C1 segment of cervical spinal cord (tissue), 14 donors: ENCODE measurements around the gene HORMAD2.
A peak's percentile ranks its signal among the peaks of the same experiment; 100 is the strongest.
"Not testable (repeated sequence)": the region's sequence is repeated elsewhere in the genome, so short reads cannot be mapped to it uniquely, and the experiment has no call there.

ENCODE experiments used
- DNase-seq, 14 donors: peaks; one replicate each; lab custom pipeline; 2025; lab: John Stamatoyannopoulos, UW

HORMAD2 gene

DNA sequence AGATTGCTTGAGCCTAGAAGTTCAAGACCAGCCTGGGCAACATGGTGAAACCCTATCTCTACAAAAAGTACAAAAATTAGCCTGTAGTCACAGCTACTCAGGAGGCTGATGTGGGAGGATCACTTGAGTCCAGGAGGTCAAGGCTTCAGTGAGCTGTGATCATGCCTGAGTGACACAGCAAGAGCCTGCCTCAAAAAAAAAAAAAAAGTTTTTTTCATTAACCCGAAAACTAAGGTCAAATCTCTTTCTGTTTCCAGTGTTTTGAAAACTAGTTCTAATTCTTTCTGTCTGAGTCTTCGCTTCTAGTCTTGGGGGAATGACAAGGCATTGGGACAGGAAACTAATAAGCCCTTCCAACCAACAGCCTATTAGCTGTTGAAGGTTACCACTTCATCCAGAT is 108.6 kb downstream of the HORMAD2 start:
- no peak for DNase-seq

DNA sequence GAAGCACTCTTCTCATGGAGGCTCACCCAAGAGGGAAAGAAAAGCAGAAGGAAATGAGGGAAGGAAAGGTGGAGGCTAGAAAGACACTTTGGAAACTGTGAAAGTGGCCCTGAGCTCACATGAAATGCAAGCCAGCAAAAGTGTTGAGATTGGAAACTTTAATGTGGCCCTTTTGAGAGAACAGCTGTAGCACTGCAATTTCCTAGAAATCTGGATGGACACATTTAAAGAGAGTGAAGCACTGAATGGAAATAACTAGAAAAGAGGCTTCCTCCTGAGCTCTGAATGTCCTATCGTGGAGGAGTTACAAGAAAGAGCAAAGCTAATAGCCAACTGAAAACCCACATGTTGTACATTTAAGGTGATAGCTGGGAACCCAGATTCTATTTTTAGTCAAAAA is 110.3 kb downstream of the HORMAD2 start:
- DNase-seq, result no peak

DNA sequence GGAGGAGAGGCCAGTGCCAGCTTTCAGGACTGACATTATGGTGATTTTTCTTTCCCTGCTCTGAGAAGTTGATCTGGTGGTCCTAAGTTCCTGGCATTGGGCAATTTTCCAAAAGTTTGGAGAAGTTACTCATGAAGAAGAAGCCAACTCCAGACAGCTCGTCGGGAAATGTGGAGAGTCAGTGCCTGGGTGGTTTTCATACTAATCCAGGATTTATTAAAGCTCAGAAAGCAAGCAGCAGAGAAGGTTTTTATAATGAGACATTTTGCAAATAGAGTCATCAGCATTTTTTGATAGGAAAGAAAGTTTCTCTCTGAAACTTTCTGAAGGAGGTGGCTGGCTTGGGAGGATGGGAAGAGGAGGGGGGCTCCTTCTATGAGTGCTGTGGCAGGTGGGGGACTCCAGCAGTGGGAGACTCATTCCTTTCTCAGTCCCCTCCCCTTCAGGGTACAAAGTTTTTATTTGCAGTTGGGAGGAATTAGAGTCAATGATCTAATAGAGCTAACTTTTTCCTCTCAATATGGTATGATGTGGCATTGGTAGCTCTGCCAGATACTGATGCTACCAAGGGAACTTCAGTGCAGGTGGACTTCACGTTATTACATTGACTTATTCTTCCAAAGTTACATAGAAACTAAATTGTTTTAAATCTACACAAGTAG is 110.9 kb downstream of the HORMAD2 start:
- no peak for DNase-seq

DNA sequence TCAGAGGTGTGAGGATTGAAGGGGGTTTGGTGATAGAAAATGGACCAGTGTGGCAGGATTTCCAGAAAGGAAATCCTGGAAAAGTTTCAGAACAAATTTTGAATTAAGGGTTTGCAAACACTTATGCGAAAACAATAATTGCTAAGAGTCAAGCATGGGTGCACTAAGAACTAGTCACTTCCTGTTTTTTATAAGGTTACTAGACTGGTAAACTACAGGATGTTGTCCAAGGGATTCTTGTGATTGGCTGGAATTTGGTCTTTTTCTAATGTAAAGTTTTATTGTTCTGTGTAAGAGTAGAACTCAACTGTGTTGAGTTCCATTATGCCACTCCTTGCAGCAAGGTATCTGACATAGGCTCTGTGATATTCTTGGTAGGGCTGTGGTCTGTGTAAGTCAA is 112.2 kb downstream of the HORMAD2 start:
- DNase-seq, result no peak

DNA sequence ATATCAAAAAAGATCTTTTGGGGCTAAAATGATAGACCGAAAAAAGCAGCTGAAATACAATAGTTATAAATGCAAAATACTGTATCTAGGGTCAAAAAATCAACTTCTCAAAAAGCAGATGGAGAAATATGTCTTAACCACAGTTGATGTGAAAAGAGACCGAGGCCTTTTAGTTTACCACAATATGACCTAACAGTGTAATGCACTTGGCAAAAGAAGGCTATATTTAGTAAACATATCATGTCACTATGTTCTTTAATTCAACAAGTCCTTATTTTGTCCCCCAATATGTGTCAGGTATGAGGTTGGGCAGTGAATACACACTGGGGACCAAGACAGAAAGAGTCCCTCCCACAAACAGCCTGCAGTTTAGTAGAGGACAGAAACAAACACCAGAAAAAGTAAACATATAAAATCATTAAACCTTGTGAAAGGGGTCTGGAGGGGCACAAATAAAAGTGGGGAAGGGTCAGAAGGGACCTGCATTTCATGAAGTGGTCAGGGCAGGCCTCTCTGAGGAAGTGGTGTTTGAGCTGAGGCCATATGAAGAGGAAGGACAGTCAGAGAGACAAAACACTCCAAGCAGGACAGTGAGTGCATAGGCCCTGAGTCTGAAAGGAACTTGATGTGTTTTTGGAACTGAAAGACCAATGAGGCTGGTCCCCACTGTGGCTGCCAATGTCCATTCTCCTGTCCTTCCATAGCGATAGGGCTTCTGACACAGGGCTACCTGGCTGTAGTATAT is 112.9 kb downstream of the HORMAD2 start:
- DNase-seq, result no peak

DNA sequence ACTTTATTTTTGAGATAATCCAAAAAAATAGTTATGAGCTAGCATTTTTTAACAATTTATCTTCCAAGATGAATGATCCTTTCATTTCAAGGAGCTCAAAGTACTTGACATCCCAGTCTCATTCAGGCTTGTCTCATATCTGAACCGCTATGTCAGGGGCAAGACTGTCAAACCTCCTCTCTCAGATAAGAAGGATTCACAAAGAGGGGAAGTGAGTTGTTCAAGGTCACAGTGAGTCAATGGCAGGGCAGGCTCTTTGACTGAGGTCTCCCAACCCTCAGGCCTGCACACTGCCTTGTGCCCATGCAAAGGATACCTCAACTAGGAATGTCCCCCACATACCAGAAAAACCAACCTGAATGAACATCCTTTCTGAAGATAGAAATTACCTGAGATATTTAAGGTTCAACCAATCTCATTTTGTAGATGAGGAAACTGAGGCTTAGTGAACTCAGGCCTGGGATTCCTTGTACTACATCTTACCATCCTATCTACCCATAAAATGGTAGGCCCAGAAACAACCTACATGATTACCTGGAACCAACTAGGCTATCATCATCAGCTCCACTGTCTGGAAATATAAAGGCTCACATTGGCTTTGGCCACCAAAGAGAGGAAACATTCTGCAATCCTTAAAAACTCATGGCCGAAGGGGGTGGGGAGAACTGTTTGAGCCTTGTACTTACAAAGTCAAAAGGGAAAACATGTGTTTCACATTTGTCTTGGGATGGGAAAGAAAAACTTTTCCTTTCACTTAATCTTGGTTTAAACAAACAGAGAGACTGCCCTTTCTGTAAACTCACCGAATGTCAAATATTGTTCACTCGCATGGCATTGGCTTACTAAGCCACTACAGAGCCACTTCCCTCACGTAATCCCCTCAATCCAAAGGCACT is 115.2 kb downstream of the HORMAD2 start:
- no peak for DNase-seq

DNA sequence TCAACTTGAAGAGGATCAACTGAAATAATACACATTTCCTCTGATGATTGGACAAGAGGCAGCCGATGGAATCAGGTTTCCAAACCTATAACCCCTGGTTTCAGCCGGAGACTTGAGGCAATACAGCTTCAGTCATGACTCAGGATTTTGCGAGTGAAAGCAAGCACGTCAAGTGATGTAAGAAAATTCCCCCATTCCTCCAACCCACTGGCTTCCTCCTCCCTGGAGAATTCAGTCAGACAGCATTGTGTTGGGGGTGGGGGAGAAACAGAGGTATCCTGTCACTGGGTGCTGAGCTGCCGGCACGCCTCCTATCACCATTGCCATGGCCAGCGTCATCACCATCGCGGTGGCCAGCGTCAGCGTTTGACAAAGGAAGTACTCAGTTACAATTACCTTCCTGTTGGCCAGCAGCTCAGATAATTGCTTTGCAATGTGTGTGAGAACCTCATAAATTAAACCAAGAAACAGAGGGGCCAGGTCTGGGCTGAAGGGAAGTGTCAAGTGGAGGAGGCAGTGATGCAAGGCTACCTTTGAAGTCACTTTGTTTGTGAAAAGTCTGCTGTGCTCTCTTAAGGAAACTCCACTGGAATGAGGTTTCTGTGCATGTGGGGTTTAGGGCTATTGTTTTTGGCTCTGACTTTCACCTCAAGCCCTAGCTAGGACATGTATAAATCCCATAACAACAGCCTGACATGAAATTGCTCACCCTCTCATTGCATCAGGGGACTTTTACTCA is 116.0 kb downstream of the HORMAD2 start:
- no peak for DNase-seq

DNA sequence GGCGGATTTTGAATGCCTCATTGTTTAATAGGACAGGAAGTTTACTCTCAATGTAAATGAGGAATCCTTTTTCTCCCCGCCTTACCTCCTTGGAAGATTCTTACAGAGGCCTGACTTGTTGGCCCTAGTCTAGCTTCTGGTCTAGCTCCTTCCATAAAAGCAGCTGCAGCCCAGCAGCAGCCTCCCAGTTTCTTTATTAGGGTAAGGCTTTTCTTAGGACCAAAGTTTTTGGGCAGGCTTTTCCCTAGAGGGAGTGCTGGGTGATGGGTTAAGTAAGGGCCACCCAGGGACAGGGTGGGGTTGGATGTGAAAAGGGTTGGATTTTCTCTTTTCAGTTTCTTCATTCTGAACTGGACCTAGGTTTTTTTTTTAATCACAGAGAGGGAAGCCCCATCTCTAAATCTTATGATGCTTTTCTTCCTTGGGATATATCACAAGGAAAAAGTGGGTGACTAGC is 116.6 kb downstream of the HORMAD2 start:
- no peak for DNase-seq

DNA sequence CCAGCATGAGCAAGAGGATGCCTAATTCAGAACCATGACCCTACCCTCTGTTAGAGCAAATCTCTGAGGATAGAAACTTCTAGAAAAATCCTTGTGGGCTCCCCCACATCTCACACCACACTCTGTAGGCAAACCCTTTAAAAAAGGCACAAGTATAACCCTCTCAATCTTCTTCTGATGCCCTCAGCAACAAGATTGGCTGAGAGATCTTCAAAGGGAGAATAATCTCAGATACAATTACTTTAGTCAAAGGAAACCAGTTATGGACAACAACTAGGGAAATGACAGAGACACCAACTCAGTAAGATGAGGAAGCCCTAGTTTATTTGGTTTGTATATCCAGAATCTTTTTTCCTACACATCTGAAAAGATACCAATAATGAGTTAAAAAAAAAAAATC is 117.1 kb downstream of the HORMAD2 start:
- DNase-seq, result no peak

DNA sequence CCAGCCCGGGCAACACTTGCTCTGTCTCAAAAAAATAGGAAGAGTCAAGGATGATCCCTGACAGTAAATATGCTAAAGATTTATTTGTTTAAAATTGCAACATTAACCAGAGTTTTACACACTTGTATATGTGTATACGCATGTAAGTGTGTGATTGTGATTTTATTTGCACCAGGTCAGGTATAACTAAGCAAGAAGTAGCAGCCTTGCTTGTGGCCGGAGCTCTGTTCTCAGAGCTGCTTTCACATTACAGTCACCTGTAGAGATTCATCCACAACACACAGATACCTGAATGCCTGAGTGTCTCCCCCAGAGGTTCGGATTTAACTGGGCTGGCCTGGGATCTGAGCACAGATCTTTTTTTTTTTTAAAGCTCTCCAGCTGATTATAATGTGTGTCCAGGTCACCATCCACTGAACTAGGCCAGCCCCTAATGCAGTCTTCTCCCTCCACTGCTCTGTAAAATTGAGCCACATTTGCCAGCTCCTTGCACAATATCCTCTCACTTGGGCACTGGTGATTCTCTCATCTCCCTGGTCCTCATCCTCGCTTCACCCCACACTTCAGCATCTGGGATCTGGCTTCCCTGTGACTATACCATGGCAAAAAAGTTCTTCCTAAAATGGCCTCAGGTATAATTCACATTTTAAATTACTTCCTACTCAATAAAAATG is 118.0 kb downstream of the HORMAD2 start:
- DNase-seq, result no peak

DNA sequence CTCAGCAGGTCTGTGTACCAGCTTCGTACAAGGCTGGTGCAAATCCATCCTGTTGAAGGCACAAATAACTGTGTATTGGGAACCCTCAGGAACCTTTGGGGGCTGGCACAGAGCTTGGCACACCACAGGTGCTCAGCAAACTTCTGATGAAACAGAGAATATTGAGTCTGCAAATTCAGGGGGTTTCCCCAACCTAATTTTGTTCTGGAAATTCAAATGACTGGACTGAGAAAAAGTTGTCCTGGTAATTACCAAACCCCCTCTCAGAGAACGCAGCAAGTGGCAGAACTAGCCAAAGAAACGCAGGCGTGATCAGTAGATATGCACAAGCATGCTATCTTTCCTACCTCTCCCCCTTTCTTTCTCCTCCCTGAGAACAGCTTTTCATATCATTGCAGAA is 118.7 kb downstream of the HORMAD2 start:
- no peak for DNase-seq

DNA sequence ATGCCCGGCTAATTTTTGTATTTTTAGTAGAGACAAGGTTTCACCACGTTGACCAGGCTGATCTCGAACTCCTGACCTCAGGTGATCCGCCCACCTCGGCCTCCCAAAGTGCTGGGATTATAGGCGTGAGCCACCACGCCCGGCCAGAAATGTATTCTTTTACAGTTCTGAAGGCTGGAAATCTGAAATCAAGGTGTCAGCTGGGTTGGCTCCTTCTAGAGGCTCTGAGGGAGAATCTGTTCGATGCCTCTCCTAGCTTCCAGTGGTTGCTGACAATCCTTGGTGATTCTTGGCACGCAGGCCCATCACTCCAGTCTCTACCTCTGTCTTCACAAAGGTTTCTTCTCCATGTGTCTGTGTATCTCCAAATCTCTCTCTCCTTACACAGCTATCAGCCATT is 120.6 kb downstream of the HORMAD2 start:
- DNase-seq, result not testable (repeated sequence)

DNA sequence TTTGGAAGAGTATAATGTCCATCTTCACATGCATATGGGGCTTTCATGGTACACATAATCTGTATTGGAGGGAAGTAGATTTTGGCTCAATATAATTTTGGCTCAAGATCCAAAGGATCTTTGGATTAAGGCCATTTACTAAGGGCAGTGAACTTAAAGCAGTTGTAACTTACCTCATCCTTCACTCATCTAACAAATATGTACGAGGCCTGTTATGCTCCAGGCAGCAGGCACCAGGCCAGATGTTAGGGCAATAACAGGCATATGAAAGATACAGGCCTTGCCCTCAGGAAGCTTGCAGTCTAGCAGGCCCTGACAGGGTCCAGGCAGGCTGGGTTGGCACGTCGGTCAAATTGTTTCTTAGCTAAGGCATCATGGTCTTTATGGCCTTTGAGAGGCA is 121.7 kb downstream of the HORMAD2 start:
- DNase-seq, result no peak

DNA sequence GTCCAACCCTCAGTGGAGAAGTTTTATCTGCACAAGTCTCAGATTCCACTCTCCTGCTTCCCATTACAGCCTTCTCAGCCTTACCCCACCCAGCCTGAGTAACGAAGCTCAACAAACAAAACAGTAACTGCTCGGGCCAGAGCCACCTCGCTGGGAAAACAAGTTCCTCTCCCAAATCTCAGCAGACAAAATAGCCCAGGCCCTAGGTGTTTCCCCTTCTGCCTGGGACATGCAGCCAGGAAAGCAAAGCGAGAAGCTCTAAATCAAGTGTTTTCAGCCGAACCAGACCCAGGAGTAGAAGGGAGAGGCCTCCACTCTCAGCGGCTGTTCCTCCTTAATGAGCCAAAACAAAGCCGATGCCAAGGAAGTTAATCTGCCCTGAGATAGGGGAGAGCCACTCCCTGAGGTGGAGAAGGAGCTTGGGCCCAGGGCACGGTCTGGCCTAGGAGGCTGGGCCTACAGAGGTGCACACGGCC is 122.3 kb downstream of the HORMAD2 start:
- DNase-seq, result peak in 1 of 14 donors; percentile 15

DNA sequence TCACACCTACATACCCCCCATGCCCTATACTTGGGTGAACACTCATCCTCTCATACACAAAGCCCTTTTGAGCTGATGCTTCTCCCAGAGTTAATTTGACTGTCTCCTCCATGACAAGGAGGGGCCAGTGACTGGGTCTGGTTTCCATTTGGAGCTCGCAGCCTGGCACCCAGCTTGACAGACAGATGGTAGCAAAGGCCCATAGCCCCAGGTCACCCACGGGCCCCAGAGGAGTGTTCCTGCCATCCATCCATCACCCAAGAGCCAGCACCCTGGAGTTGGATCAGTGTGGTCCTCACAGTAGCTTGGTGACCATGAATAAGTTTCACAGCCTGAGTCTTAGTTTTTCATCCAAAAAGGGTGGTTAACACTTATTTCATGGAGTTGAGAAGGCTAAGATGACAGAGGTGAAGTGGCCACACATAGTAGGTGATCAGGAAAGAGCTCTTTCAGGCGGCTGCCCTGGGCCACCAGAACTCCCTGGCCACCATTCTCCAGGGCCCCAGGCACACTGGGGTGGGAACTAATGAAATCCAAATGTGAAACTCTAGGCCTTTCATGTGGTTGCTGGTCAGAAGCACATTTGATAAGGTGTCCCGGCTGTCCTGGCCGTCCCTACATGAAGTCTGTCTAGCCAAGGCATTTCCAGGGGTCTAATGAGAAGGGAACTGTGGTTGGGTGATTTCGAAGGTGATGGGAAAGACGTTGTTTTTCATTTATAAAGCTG is 123.9 kb downstream of the HORMAD2 start:
- DNase-seq, result no peak

DNA sequence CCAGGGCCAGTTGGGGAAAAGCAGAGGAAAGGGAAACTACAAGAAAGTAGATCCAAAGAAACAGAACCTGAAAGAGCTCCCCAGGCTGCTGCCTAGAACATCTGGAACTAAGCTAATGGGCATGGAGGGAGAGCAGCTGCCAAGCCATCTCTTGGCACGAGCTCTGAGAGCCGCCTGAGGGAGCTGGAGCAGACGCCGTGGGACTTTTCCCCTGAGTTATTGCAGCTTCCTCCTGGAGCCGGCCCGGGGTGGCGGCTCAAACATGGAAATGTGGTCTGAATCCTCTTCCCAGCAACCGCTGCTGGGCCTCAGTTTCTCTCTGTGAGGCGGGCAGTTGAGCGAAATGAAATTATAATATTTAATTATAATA is 124.5 kb downstream of the HORMAD2 start:
- DNase-seq, result peak in 1 of 14 donors; percentile 13

DNA sequence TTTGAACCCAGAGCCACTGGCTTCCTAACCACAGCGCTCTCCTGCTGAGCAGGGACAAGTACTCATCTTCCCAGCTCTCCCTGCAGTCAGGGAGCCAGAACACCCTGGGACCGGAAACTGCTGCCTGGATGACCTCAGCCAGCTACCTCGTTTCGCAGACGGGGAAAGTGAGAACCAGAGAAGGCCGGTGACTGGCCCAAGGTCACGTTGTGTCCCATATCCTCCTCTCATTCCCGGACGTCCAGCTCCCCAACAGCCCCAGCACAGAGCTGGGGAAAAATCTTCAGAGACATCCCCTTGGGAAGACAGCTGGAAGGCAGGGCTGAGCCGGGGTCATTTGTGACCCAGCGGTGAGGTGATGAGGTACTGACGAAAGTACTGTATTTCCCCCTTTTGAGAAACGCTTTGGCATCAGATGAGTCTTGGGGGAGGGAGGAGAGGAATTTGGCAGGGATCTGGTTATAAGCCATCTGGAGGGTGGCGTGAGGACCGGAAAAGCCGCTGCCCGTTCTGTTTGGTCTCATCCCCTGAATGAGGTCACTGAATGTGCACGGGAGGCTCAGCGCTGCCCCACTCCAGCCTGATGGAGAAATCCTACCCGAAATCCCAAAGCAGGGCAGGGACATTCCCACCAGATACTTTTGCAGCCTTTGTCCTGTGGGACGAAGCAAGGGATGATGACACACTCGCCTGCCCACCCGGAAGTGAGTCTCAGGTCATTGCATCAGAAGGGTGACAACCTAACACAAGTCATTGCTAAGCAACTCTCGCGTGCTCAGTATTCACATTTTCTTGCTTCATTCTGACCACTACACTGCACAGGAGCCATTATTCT is 125.2 kb downstream of the HORMAD2 start:
- peak in 2 of 14 donors; percentile 31 to 76 for DNase-seq

DNA sequence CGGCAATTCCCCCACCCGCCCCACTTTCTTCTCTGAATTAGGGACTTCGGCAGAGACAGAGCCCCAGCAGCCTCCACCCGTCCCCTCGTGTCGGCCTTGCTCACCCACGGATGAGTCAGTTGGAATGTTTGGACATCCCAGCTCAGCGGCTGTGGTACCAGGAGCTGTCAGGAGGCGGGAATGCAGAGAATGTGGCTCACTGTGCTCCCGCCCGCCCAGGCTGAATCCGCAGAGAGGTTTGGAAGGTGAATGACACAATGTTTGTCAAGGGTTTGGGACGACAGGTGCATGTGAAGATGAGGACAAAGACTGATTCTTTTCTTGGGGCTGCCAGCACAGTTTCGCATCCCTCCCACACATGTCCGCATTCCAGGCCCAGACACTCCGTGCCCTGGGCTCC is 126.7 kb downstream of the HORMAD2 start:
- peak in 1 of 14 donors; percentile 36 for DNase-seq
